IPS-20b (cell line): Measurements from ENCODE around the gene SYNM.

ENCODE experiments used
- H3K27ac ChIP-seq: one replicate; pipeline ENCODE4 v1.5.1; 2013; ENCODE audit warnings: low read length
- H3K27me3 ChIP-seq: 2 replicates; pipeline ENCODE4 v1.6.1; 2013; ENCODE audit warnings: mild to moderate bottlenecking, low read length, inconsistent platforms; ENCODE audit not compliant: insufficient read depth
- H3K36me3 ChIP-seq: 2 replicates; pipeline ENCODE4 v1.6.1; 2013; ENCODE audit warnings: low read depth, mild to moderate bottlenecking, inconsistent platforms, low read length, moderate library complexity; ENCODE audit not compliant: insufficient read depth
- H3K4me1 ChIP-seq: 2 replicates; pipeline ENCODE4 v1.6.1; 2013; ENCODE audit warnings: mild to moderate bottlenecking, control low read depth, inconsistent platforms, low read length, moderate library complexity; ENCODE audit not compliant: insufficient read depth
- H3K4me3 ChIP-seq: 2 replicates; pipeline ENCODE4 v1.5.1; 2013; ENCODE audit warnings: mild to moderate bottlenecking, low read length, inconsistent platforms
- H3K9ac ChIP-seq: 2 replicates; pipeline ENCODE4 v1.6.1; 2013; ENCODE audit warnings: low read depth, mild to moderate bottlenecking, inconsistent platforms, low read length, moderate library complexity
- H3K9me3 ChIP-seq: 2 replicates; pipeline ENCODE4 v1.6.1; 2013; ENCODE audit warnings: mild to moderate bottlenecking, low read depth, low read length, inconsistent platforms; ENCODE audit not compliant: insufficient read depth

SYNM gene

GRCh38 chr15:99121691-99122410 lies 17.0 kb downstream of the SYNM start:
- Histone ChIP-seq H3K36me3 (no peaks in the 10 kb centered on the region), H3K27me3 (no peaks in the 10 kb centered on the region), H3K9ac (no peak overlapping the region), H3K4me1 (peaks cover 8% of the 10 kb centered on the region), H3K27ac (no peak overlapping the region), H3K9me3 (no peaks in the 10 kb centered on the region), H3K4me3 (no peak overlapping the region)

GRCh38 chr15:99122831-99123712 lies 18.2 kb downstream of the SYNM start:
- Histone ChIP-seq H3K27ac (no peak overlapping the region), H3K4me1 (peaks cover 8% of the 10 kb centered on the region), H3K36me3 (no peaks in the 10 kb centered on the region), H3K9me3 (no peaks in the 10 kb centered on the region), H3K4me3 (no peak overlapping the region), H3K9ac (no peak overlapping the region), H3K27me3 (no peaks in the 10 kb centered on the region)

- Histone ChIP-seq H3K27ac (no peak overlapping the region), H3K4me1 (peaks cover 8% of the 10 kb centered on the region), H3K9ac (no peak overlapping the region), H3K27me3 (no peaks in the 10 kb centered on the region), H3K4me3 (no peak overlapping the region), H3K9me3 (no peaks in the 10 kb centered on the region), H3K36me3 (no peaks in the 10 kb centered on the region)
Measured at GRCh38 chr15:99123713-99124451, 19.0 kb downstream of the SYNM start.

- H3K27ac ChIP-seq, result no peak overlapping the region
- H3K4me1 ChIP-seq, result peaks cover 8% of the 10 kb centered on the region
- H3K4me3 ChIP-seq, result no peak overlapping the region
- H3K36me3 ChIP-seq, result no peaks in the 10 kb centered on the region
- H3K9me3 ChIP-seq, result no peaks in the 10 kb centered on the region
- no peaks in the 10 kb centered on the region for H3K27me3 ChIP-seq
- no peak overlapping the region for H3K9ac ChIP-seq
Measured at GRCh38 chr15:99124641-99125040, 19.8 kb downstream of the SYNM start.

GRCh38 chr15:99125061-99125891 lies 20.4 kb downstream of the SYNM start:
- H3K4me1 ChIP-seq, result peaks cover 8% of the 10 kb centered on the region
- no peak overlapping the region for H3K9ac ChIP-seq
- H3K27me3 ChIP-seq, result no peaks in the 10 kb centered on the region
- H3K4me3 ChIP-seq, result no peak overlapping the region
- no peak overlapping the region for H3K27ac ChIP-seq
- H3K9me3 ChIP-seq, result no peaks in the 10 kb centered on the region
- H3K36me3 ChIP-seq, result no peaks in the 10 kb centered on the region

- no peak overlapping the region for H3K27ac ChIP-seq
- no peak overlapping the region for H3K4me3 ChIP-seq
- H3K9me3 ChIP-seq, result no peaks in the 10 kb centered on the region
- peaks cover 8% of the 10 kb centered on the region for H3K4me1 ChIP-seq
- no peaks in the 10 kb centered on the region for H3K36me3 ChIP-seq
- no peak overlapping the region for H3K9ac ChIP-seq
- H3K27me3 ChIP-seq, result no peaks in the 10 kb centered on the region
Measured at GRCh38 chr15:99126131-99126588, 21.3 kb downstream of the SYNM start.

GRCh38 chr15:99126930-99127329 lies 22.1 kb downstream of the SYNM start:
- H3K27ac ChIP-seq, result no peak overlapping the region
- no peak overlapping the region for H3K9ac ChIP-seq
- H3K9me3 ChIP-seq, result no peaks in the 10 kb centered on the region
- H3K27me3 ChIP-seq, result no peaks in the 10 kb centered on the region
- no peak overlapping the region for H3K4me3 ChIP-seq
- no peaks in the 10 kb centered on the region for H3K36me3 ChIP-seq
- peaks cover 8% of the 10 kb centered on the region for H3K4me1 ChIP-seq

- no peaks in the 10 kb centered on the region for H3K9me3 ChIP-seq
- H3K9ac ChIP-seq, result no peak overlapping the region
- H3K4me1 ChIP-seq, result peaks cover 8% of the 10 kb centered on the region
- no peaks in the 10 kb centered on the region for H3K36me3 ChIP-seq
- no peak overlapping the region for H3K27ac ChIP-seq
- H3K4me3 ChIP-seq, result no peak overlapping the region
- H3K27me3 ChIP-seq, result no peaks in the 10 kb centered on the region
Measured at GRCh38 chr15:99127773-99128172, 22.9 kb downstream of the SYNM start.

- no peaks in the 10 kb centered on the region for H3K9me3 ChIP-seq
- H3K27me3 ChIP-seq, result no peaks in the 10 kb centered on the region
- H3K27ac ChIP-seq, result no peak overlapping the region
- H3K9ac ChIP-seq, result no peak overlapping the region
- no peaks in the 10 kb centered on the region for H3K36me3 ChIP-seq
- H3K4me1 ChIP-seq, result peaks cover 4% of the 10 kb centered on the region
- no peak overlapping the region for H3K4me3 ChIP-seq
Measured at GRCh38 chr15:99128411-99128810, 23.5 kb downstream of the SYNM start.

GRCh38 chr15:99129644-99130043 lies 24.8 kb downstream of the SYNM start:
- Histone ChIP-seq H3K9me3 (no peaks in the 10 kb centered on the region), H3K27me3 (no peaks in the 10 kb centered on the region), H3K27ac (no peak overlapping the region), H3K36me3 (no peaks in the 10 kb centered on the region), H3K9ac (no peak overlapping the region), H3K4me1 (0 out of 2 replicates have a peak, but pooled peaks cover under 1% of the 10 kb centered on the region), H3K4me3 (no peak overlapping the region)

- Histone ChIP-seq H3K4me1 (no peaks in the 10 kb centered on the region), H3K4me3 (no peak overlapping the region), H3K36me3 (no peaks in the 10 kb centered on the region), H3K9ac (no peak overlapping the region), H3K27me3 (no peaks in the 10 kb centered on the region), H3K27ac (no peak overlapping the region), H3K9me3 (no peaks in the 10 kb centered on the region)
Measured at GRCh38 chr15:99130314-99130713, 25.4 kb downstream of the SYNM start.
